Stimulated activated CD4-positive, alpha-beta T cell treated with anti-CD3 and anti-CD28 coated beads, TNF-alpha, amount 100 ng/mL, for 4 hours (primary cell): ENCODE measurements around the gene SPINK4.

ENCODE experiments used
- DNase-seq, 3 experiments: peaks; one replicate each; pipeline ENCODE4 v3.0.0-alpha.2; 2020; ENCODE audit warnings: low read depth in 3 of 3

Gene SPINK4

DNA sequence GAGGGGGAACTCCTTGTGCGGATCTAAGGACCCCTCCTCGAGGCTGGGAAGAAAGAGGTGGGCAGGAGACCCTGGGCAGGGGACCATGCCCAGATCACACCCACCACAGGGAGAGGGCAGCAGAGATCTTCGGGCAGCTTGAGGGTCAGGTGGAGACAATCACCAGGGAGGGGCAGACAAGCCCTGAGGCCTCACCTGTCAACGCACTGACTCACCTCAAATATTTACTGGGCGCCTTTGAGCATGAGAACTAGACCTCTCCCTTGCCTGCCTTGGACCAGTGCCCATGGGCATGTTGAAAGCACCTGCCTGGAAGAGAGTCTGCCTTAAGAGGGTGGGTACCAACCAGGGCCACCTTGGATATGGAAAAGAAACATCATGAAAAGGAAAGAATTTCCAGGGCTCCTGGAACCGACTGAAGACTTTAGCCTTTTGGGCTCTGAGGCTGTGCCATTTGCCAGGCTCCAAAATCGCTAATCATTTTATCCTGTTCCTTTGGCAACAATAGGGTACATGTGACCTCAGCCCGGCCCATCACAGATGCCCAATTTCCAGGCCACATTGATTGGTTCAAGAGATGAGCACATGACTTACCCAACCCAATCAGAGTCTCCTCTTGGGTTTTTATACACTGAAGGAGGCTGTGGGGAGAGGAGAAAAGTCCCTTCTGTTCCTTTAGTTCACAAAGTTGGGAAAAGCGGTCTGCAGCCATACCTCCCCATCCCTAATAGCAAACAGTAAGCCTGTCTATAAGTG lies 10.4 kb upstream of the SPINK4 start:
- no peak for DNase-seq

DNA sequence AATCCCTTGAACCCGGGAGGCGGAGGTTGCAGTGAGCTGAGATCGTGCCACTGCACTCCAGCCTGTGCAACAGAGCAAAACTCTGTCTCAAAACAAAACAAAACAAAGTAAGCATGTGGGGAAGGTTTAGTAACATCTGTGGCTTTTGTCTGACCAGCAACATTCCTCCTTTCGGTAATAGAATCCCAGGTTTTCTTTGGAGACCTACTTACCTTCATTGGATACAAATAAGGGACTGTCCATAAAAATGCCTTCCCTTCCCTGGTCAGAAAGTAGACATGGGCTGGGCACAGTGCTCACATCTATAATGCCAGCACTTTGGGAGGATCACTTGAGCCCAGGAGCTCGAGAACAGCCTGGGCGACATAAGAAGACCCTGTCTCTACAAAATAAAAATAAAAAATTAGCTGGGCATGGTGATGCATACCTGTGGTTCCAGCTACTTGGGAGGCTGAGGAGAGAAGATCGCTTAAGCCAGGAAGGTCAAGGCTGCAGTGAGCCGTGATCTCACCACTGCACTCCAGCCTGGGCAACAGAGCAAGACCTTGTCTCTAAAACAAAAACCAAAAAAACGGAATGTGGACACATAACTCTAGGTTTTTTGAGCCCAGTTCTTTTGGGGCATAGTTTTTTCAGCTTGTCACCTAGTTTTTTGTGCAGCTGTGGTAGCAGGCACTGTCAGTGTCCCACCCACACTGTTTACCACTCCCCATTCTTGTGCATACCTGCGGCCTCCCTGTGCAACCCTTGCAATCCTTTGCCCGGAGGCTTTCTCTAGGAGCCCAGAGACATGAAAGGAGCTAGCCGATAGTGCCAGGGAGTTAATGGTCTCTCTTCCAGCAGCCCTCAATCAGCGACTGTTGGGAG lies 9.0 kb upstream of the SPINK4 start:
- no peak for DNase-seq

DNA sequence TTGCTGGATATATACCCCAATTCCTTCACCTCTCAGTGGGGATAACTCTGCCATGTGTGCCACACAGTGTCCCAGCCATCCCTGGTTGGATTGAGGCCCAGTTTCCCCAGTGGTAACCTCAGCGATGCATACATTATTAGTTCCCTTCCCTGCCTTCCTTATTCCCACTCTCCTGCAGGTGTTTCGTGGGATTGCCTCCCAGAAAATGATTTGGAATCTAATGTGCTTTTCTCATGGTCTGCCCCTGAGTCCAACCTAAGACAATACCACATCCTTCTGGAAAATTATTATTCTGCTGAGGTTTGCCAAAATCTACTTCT lies 8.4 kb upstream of the SPINK4 start:
- no peak for DNase-seq

DNA sequence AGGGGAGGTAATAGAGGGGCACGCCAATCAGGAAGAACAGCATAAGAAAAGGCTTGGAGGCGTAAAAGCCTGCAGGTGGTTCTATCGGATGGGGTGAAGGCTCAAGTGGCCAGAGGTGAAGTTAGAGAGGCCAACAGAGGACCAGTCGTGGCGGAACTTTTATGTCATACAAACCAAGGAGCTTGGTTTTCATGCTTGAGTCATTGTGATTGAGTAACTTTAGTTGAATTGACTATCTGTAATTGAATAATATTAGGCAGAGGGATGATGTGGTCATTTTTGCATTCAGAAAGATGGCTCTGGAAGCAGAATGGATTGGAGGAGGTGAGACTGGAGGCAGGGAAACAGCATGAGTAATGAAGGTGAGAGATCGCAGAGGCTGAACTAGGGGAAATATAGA lies 7.2 kb upstream of the SPINK4 start:
- no peak for DNase-seq

DNA sequence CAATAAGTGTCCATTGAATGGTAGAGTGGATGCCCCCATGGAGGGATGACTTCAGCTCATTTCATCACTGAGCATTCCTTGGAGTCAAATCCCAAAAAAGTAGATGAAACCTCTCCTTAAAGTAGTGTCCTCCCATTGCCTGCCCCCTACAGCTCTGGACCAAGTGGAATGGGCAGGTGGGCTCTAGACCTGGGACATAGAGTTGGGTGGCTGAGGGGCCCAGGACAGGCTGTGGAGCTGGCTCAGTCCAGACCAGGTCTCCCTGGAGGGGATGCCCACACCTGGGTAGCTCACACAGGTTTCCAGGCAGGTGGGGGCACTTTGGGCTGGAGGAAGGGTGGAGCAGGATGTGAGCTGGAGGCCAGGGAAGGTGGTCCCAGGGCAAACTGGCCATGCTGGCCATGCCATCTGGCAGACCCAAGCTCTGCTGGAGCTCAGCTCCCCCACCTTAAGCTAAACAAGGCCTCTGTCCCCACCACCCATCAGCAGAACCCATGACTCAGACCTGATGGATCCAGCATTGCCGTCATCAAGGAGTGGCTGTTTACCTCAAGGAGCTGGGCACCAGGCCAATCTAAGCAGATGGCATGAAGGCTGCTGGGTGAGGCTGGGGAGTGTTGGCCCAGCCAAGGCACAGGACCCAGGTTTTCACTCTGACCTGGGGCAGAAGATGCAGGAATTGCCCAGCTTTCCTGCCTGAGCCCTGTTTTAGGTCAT lies 6.2 kb upstream of the SPINK4 start:
- DNase-seq, result no peak

DNA sequence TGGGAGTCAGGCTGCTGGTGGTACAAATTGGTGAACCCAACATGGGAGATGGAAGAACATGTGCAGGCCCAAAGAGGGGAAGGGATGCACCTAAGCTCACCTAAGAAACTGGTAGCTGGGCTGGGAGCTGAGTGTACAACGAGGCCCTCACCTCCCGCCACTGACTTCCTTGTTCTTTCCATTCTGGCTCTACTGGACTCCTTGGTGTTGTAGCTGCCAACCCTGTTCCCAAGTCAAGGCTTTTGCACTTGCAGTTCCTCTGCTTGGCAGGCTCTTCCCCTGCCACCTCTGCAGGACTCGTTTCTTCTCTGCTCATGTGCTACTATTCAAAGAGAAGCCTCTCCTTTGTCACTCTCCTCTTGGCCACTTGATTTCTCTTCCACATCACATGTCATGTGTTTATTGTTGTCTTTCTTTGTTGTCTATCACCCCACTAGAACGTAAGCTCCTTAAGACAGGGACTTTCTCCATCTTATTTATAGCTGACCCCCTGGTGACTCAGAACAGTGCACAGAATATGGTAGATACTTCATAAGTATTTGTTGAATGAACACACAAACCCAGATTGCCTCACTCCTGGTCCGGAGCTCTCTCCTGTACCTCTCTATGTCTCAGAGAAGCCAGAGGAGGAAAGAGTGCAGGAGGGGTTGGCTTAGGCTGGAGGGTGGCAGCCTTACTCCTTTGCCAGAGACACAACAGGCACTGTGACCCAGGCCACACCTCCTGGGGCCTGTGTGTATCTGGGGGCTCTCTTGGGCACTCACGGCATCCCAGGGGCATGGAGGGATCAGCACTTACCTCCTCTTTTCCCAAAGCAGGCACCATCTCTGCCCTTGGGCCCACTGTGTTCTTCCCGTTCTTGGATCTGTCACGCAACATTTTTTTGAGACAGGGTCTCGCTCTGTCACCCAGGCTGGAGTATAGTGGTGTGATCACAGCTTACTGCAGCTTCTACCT lies 5.2 kb upstream of the SPINK4 start:
- DNase-seq, result no peak

DNA sequence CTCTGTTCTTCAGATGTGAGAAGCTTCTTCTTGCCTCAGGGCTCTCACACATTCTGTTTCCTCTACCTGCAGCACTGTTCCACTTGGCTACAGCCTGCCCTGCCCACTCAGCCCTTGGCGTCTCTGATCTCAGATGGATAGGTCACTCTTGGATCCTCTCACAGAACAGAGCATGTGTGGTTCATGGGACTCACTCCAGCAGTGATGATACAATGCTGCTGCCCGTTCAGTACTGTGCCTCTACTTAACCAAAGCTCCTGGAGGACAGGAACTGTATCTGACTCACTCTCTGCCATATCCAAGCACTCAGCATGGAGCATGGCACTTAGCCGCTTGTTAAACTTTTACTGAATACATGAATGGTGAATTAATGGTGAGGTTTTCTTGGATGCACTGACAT lies 3.4 kb upstream of the SPINK4 start:
- DNase-seq, result no peak

DNA sequence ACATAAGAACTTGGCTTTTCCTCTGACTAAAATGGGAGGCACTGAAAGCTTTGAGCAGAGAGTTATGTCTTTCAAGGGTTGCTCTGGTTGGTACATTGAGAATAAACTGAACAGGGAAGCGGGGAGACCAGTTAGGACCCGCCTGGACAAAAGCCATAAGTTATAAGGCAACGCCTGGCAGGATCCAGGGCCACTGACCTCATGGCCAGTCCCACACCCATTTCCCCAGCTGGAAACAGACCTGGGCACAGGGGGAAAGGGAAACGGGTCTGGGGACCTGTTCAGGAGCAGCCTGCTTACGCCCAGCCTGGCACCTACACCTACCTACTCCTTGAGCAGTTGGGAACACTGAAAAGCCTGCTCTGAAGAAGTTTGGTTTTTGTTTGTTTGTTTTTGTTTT lies 1.3 kb downstream of the SPINK4 start:
- no peak for DNase-seq

DNA sequence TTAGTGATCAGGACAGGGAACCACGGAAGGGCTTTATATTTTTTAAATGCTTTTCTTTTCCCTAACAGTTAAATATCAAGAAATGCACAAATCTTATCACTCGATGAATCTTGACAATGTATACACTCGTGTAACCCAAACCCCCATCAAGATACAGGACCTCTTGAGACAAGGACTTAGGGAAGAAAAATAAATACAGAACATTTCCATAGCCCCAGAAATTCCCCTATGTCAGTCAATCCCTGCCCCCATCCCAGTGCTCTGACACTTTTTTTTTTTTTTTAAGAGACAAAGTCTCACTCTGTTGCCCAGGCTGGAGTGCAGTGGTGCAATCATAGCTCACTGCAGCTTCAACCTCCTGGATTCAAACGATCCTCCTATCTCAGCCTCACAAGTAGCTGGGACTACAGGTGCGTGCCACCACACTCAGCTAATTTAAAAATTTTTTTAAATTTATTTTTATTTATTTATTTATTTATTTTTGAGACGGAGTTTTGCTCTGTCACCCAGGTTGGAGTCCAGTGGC lies 2.7 kb downstream of the SPINK4 start:
- DNase-seq, result no peak

DNA sequence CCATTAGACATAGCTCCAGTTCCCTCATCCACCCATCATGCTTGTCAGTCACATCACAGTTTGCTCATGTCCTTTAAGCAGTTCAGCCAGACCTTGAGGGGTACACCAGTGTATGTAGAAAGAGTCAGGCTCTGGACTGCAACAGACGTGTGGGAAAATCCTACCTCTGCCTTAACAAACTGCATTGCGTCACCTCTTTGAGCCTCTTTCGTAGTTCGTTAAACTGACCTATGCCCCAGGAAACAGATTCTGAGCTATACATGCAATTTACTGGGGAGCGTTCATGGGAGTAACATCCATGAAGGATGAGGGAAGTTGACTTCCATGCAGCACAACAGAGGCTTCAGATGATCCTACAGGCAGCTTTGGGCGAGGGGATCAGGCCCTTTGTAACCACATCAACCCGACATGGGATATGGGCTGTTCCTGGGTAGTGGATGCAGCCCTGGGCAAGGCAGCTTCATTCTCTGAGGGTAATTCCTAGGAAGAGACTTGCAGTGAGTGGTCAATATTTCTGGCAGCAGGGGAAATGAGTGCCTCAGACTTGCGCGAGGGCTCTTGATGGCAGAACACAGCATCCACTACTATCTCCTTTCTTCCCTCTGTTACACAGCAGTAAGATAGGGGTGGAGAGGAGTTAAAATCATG lies 4.3 kb downstream of the SPINK4 start:
- no peak for DNase-seq

DNA sequence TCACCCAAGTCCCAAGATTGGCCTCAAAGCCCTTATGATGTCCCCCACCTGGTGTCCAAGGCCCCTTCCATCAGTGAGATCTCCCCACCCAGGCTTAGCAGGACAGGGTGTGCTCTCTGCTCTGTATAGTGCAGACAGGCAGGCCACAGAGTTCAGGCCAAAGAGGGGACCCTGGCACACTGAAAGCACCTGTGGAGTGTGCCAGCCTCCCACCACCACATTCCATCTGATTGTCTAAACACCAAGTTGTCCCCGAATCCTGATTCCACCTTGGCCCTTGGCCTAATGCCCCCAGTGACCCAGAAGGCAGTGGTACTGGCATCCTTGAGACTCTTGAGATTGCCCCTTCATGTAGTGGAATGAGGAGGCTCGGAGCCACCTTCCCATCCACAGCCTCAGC lies 5.4 kb downstream of the SPINK4 start:
- DNase-seq, result no peak

DNA sequence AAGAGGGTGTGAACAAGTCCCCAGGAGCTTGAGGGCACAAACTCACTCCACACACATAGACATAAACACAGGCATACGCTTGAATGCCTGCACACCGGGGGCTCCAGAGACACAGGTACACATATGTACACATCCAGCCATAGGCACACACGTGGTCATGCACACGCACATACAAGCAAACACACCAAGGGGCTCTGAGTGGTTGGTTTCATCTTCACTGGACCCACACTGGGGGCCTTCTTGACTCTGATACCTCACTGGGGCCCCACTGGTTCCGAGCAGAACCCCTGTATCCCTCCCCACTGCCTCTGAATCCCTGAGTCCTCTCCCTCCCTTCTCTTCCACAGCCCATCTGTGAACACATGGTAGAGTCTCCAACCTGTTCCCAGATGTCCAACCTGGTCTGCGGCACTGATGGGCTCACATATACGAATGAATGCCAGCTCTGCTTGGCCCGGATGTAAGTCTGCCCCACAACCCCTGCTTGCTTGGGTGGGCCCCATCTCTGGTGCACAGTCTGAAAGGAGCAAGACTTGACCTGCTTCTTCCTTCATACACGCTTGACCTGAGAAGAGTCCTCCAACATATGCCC lies 6.4 kb downstream of the SPINK4 start:
- DNase-seq, result no peak

DNA sequence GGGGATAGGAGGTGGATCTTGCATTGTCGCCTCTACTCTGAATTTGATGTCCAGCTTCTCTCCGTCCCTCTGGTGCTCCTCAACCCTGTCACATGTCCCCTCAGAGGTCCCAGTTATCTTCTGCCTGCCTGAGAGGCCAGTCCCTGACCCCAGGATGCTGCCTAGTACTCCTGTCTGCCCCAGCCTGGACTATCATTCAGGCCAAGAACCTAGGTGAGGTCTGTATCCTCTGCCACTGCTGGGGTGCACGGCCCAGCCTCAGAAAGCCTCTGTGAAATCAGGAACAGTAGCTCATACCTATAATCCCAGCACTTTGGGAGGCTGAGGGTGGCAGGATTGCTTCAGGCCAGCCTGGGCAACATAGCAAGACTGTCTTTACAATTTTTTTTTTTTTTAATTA lies 8.6 kb downstream of the SPINK4 start:
- no peak for DNase-seq

DNA sequence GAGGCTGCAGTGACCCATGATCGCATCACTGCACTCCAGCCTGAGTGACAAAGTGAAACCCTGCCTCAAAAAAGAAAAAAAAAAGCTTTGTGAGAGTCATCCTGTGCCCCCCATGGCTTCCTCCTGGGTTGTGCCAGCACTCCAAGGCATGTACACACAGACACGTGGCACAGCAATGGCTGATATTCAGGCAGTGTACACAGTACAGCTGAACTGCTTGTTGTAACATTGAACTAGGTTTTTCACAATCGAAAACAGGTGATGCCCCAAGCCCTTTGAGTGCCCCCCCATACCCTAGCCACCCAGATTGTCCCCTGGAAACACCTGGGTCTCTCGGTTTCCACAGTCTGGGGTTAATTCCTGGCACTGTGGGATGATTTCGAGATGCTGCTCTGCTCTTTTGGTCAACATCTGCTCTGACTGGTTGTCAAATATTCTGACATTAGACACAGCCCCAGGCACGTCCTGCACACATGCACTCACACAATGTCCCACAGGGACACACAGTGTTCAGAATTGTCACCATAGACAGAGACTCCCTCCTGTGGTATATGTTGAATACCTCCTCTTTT lies 9.2 kb downstream of the SPINK4 start:
- DNase-seq, result no peak

DNA sequence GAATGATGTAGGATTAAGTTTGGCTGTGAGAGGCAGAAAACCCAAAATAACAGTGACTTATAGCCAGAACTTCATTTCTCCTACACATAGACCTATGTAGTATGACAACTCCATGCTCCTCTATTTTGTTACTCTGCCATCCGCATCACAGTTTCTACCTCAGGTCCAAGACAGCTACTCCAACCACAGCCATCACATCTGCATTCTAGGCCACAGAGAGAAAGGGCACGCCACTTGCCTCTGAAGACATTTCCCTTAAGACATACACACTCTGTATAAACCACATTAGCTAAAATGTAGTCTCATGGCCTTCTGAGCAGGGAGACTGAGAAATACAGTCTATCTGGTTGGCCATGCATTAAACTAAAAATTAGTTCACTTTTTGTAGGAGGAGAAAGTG lies 10.0 kb downstream of the SPINK4 start:
- DNase-seq, result no peak

DNA sequence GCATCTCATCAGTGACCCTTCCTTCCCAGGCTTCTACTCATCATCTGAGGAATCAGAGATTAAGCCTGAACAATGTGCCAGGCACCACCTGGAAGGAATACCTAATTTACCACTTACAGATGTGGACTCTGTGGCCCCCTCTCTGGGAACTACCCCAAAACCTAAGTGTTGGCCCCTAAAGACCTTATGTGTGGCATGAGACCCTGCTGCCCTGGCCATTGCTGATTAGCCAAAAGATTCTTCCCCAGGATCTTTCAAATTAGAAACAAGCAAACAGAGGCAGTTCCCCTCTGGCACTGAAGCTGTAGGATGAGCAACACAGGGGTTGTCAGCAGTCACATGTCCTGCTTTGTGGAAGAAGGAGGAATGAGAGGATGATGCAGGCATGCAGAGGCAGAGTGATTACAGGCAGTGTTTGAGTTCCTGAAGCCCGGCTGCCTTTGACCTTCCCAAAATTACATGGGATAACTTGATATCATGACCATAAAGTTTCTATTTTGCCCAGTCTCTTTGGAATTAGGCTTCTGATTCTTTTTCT lies 10.6 kb downstream of the SPINK4 start:
- no peak for DNase-seq

DNA sequence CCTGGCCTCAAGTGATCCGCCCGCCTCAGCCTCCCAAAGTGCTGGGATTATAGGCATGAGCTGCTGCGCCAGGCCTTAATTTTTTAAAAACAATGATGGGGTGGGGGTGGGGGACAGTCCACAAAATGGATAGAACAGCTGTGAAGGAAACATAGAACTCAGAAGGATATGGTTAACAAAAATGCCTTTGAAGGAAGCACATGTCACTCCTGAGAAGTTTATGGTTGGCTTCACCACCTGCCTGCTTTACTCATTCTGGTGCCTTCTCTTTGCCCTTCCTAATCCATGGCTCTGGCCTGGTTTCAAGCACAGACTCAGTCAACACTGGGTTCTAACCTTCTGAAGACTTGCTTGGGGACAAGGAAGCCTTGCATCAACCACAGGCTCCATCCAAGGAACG lies 14.2 kb downstream of the SPINK4 start:
- DNase-seq, result no peak

DNA sequence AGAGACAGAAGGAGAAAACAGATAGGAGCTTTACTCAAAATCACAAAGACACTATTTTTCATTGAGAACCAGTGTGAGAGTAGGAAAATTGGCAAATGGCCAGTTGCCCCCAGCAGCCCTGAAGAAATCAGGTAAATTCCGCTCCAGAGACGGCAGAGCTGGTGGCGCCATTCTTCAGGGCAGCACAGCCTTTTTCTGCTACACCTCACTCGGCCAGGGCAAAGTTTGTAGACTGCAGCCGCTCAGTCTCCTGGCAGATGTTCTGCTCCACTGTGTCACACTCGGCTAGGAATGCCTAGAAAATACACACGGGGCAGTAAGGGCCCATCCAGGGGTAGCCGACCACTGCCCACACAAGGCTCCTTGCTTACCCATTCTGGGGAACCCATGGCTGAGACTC lies 15.0 kb downstream of the SPINK4 start:
- DNase-seq, result no peak

DNA sequence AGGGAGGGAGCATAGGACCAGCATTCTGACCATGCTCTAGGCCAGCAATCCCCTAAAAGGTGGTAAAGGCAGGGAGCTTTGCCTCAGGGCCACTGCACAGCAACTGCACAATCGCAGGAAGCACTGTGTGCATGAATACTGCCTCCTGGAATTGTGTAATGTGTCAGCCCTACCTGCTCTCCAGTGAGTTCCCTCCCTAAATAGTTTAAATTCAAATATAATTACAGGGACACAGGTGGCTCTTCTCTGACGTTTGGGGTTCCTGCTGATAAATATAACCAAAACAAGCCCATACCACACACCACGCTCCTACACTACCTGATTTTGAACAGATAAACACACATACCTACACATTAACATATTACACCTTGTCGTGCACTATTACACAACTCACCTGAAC lies 15.5 kb downstream of the SPINK4 start:
- no peak for DNase-seq

DNA sequence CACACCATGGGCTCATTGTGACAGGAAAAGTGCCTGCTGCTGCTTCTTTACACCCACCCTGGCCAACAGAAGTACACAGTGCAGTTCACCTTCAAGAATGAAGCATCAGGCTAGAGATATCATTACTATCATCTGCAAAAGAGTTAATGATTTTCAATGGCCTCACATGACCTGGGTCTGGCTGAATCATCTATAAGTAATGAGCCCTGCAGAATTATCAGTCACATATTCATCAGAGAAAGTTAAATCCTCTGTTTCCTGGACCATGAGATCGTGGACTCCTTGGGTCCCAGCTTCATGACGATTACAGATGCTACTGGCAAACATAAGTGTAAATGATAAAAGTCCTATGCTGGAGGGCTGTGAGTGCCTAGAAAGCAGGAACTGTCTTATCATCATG lies 16.3 kb downstream of the SPINK4 start:
- no peak for DNase-seq
